Retinal pigment epithelial cell (primary cell): ENCODE results near the gene FBLN1.
"Not testable (repeated sequence)": the region's sequence is repeated elsewhere in the genome, so short reads cannot be mapped to it uniquely, and the experiment has no call there.

ENCODE experiments used
- DNase-seq: peaks from one replicate; pipeline ENCODE4 v3.0.0-alpha.2; 2010; ENCODE audit warnings: low read depth
- H3K4me3 ChIP-seq: 2 replicates; pipeline ENCODE4 v1.5.1; 2011; ENCODE audit warnings: mild to moderate bottlenecking, low read length, control low read depth, moderate library complexity
- CTCF ChIP-seq: conservative IDR thresholded peaks from 2 replicates; pipeline ENCODE4 v1.5.1; 2011; ENCODE audit warnings: low read depth, low read length, control low read depth, inconsistent platforms

FBLN1 gene

GRCh38 chr22:45459235-45459634 lies 43.4 kb upstream of the FBLN1 start:
- no peak overlapping the region for H3K4me3 ChIP-seq
- DNase-seq = no peak
- TF ChIP-seq CTCF = no peak

- no peak for DNase-seq
- H3K4me3 ChIP-seq = no peak overlapping the region
- no peak for TF ChIP-seq CTCF
Measured at GRCh38 chr22:45460288-45461109, 42.2 kb upstream of the FBLN1 start.

GRCh38 chr22:45462034-45462655 lies 40.5 kb upstream of the FBLN1 start:
- no peak overlapping the region for H3K4me3 ChIP-seq
- DNase-seq = no peak
- TF ChIP-seq CTCF = peak; percentile 18

GRCh38 chr22:45463691-45464090 lies 39.0 kb upstream of the FBLN1 start:
- not testable (repeated sequence) for DNase-seq, H3K4me3 ChIP-seq

GRCh38 chr22:45465633-45466032 lies 37.0 kb upstream of the FBLN1 start:
- TF ChIP-seq CTCF = no peak
- DNase-seq = no peak
- no peak overlapping the region for H3K4me3 ChIP-seq

GRCh38 chr22:45468872-45469271 lies 33.8 kb upstream of the FBLN1 start:
- TF ChIP-seq CTCF = no peak
- DNase-seq = peak; percentile 33
- no peak overlapping the region for H3K4me3 ChIP-seq

GRCh38 chr22:45469281-45470073 lies 33.2 kb upstream of the FBLN1 start:
- H3K4me3 ChIP-seq = no peak overlapping the region
- no peak for TF ChIP-seq CTCF
- no peak for DNase-seq
